GM12864 (cell line): ENCODE results near the gene UMODL1.

Experiments
- DNase-seq: peaks from one replicate; pipeline ENCODE4 v3.0.0-alpha.2; 2011; ENCODE audit warnings: low read depth
- H3K4me3 ChIP-seq: 2 replicates; pipeline ENCODE4 v1.5.1; 2011; ENCODE audit warnings: mild to moderate bottlenecking, low read depth, low read length, control low read depth
- TF ChIP-seq, protein P1 (sequence below): IDR thresholded peaks from 2 replicates; pipeline ENCODE4 v1.5.1; 2011; ENCODE audit warnings: low read depth, mild to moderate bottlenecking, moderate library complexity, low read length, control low read depth, inconsistent platforms; ENCODE audit errors: missing control alignments

Gene UMODL1

DNA sequence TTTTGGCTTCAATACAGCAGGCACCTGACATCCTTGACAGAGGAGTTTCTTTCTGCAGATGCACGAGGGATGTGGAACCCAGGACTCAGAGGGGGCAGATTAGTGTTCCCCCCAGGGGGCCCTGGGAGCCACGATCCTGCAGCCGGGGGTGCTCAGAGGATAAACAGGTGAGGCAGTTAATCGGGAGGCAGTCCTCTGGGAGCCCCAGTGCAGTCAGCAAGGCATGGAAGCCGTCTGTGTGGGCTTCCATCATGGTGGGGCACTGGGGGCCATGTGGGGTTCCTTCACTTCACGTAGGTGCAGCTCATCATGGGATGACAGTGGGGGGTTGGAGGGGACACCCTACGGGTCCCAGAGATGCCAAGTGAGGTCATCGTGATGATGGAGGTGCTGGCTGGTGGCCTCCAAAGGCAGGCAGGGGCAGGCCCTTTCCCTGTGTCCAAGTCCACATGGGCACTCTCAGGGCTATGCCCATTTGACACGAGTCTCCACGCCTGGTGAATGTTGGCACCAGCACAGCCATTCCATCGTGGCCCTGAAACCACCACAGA, 88.5 kb downstream of the UMODL1 start:
- no peak for DNase-seq
- TF ChIP-seq, protein P1, sequence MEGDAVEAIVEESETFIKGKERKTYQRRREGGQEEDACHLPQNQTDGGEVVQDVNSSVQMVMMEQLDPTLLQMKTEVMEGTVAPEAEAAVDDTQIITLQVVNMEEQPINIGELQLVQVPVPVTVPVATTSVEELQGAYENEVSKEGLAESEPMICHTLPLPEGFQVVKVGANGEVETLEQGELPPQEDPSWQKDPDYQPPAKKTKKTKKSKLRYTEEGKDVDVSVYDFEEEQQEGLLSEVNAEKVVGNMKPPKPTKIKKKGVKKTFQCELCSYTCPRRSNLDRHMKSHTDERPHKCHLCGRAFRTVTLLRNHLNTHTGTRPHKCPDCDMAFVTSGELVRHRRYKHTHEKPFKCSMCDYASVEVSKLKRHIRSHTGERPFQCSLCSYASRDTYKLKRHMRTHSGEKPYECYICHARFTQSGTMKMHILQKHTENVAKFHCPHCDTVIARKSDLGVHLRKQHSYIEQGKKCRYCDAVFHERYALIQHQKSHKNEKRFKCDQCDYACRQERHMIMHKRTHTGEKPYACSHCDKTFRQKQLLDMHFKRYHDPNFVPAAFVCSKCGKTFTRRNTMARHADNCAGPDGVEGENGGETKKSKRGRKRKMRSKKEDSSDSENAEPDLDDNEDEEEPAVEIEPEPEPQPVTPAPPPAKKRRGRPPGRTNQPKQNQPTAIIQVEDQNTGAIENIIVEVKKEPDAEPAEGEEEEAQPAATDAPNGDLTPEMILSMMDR = no peak
- no peak overlapping the region for H3K4me3 ChIP-seq

DNA sequence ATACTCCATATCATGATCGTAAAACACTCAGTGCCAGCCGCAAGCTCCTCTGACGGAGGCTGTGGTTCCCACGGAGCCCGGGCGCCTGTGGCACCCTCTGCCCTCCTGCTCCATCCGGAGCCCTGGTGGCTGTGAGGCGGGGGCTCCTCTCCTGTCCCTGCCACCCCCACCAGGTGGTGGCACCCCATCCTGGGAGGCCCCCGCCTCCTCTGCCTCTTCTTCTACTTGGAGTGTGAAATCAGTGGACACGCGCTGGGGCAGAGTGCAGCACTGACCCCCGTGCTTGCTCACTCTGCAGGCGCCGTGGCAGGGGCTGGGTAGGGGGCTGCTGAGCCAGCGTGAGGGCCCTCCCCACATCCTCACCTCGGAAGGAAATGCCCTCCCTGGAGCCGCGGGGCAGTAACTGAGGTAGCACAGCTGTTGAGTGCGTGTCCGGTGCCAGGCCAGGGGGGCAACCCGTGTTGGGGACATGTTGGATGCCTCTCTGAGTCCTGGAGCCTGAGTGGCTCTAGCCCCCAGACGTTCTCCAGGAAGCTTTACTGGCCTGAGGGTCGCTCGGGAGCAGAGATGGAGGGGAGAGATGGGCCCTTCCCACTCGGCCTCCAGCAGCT, 89.1 kb downstream of the UMODL1 start:
- no peak for DNase-seq
- TF ChIP-seq, protein P1 = no peak
- H3K4me3 ChIP-seq = no peak overlapping the region

DNA sequence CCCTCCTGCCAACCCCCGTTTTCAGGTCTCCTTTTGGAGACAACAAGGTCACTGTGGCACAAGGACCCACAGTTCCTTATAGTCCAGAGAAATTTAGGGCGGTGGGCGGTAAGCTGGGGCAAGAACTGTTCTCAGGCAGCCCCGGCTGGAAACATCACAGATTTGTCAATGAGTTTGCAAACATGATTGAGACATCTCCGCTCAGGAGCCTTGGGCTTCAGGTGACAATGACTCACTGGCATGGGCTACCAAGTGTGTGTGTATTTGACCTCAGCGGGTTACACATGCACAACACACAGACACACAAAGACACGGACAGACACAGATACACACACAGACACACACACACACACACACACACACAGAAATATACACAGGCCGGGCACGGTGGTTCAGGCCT, 89.6 kb downstream of the UMODL1 start:
- DNase-seq = no peak
- TF ChIP-seq, protein P1 = no peak
- no peak overlapping the region for H3K4me3 ChIP-seq

DNA sequence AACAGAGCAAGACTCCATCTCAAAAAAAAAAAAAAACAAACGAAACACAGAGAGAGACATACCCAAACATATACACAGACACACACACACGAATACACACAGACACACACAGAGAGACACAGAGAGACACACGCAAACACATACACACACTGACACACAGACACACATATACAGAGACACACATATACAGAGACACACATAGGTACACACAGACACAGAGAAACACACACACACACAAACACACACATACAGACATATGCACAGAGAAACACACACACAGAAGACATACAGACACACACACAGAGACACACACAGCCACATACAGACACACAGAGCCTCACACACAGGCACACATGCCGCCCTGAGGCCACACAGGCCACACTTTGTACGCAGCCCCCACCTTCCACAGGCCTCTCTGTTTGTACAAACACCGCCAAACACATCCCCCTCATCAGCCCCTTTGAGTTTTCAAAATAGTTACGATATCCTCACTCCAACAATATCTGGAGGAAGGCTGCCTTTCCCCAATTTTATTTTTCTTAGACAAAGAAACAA, 90.4 kb downstream of the UMODL1 start:
- TF ChIP-seq, protein P1 = no peak
- no peak for DNase-seq
- H3K4me3 ChIP-seq = no peak overlapping the region

DNA sequence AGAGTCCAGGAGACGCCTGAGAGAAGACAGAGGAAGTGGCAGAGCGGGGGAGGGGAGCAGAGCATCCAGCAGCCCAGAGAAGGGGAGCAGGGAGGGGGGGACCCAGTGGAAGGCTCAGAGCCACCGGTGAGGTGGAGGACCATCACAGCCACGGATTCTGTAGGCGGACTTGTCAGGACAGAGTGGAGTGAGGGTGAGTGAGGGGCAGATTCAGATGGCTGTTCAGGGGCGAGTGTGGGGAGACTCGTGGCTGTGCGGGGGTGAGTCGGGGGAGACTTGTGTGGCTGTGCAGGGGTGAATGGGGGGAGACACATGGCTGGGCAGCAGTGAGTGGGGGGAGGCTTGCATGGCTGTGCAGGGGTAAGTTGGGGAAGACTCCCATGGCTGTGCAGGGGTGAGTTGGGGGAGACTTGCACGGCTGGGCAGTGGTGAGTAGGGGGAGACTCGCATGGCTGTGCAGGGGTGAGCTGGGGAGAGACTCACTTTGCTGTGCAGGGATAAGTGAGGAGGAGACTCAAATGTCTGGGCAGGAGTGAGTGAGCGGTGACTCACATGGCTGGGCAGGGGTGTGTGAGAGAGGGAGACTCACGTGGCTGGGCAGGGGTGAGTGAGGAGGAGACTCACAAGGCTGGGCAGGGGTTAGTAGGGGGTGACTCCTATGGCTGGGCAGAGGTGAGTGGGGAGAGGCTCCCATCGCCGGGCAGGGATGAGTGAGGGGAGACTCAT, 91.0 kb downstream of the UMODL1 start:
- no peak overlapping the region for H3K4me3 ChIP-seq
- TF ChIP-seq, protein P1 = no peak
- no peak for DNase-seq

DNA sequence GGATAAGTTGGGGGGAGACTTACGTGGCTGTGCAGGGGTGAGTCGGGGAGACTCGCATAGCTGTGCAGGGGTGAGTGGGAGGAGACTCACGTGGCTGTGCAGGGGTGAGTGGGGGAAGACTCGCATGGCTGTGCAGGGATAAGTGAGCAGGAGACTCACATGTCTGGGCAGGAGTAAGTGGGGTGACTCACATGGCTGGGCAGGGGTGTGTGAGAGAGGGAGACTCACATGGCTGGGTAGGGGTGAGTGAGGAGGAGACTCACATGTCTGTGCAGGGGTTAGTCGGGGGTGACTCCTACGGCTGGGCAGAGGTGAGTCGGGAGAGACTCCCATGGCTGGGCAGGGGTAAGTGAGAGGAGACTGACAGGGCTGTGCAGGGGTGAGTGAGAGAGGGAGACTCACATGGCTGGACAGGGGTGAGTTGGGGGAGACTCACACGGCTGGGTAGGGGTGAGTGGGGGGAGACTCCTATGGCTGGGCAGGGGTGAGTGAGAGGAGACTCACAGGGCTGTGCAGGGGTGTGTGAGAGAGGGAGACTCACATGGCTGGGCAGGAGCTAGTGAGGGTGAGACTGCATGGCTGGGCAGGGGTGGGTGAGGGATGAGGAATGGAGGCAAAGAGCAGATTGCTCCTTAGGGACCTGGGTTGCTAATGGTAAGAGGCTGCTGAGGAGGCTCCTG, 91.9 kb downstream of the UMODL1 start:
- DNase-seq = no peak
- TF ChIP-seq, protein P1 = no peak

More for the DNA sequence above, 91.9 kb downstream of the UMODL1 start:
- no peak overlapping the region for H3K4me3 ChIP-seq
